GM21447 (cell line): ENCODE measurements around the gene TADA1.
"Not testable (repeated sequence)": the region's sequence is repeated elsewhere in the genome, so short reads cannot be mapped to it uniquely, and the experiment has no call there.

Source experiments
- ATAC-seq: cut with Tn5 transposase; IDR thresholded peaks from one replicate; pipeline ENCODE4 v1.9.1; 2021; ENCODE audit not compliant: unreplicated experiment

Gene TADA1

DNA sequence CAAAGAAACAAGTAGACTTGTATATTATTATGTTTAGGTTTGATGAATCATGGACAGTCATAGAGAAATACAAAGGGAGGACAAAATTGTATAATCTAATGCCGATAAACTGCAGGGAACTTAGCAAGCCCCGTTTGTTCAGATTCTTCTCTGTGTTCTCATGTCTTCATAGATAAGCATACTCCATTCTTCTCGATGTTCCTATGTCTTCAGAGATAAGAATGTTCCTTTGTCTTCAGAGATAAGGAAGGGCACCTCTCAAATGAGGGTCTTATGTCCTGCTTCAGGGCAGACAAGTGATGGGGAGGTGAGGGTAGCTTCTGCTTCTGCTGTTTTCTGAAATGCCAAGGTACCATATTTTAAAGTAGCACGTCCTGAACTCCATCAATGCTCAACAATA is 19.7 kb upstream of the TADA1 start:
- ATAC-seq = no peak

DNA sequence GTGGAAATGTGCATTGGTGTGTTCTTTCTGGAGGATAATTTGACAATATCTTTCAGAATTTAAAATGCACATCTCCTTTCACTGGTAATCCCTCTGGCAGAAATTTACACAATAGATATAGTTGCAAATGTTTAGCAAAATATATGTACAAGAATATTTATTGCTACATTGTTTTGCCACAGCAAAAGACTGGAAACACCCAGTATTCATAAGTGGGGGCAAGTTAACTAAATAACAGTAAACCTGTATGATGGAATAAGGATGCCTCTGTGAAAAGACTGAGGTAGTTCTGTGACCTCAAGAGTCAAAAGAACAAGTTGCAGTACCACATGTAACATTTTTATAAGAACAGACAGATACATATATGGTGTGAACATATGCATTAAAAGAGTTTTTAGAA is 13.7 kb upstream of the TADA1 start:
- no peak for ATAC-seq

DNA sequence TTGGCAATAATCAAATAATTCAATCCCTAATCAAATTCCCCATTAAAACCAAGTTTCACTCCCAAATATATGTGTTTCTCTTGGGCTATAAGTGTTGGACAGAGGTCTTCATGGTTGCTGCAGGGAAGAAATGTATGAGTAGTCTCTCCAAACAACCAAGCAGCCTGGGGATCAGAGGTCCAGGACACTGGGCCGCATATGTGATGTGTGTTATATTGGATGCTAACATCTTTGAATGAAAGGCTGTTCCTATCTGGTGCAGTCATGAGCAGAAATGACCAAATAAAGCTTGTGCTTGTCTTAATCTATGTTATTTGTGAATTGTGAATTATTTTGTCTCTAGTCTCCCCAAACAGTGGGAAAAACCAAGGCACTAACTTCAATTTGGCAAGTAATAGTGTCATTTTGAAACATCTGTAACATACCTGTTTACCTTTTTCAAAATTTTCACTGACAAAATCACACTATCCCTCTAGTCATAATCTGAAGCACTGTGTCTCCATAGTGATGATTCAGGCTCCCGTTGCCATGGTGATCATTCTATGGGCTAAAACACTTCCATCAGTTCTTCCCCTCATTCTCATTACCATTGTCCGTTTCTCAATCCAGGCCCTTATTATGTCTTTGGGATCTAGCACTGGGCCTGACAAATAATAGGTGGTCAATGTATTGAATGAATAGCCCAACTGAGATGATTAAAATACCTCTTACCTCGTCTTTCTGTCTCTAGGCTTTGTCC is 12.5 kb upstream of the TADA1 start:
- ATAC-seq = no peak

DNA sequence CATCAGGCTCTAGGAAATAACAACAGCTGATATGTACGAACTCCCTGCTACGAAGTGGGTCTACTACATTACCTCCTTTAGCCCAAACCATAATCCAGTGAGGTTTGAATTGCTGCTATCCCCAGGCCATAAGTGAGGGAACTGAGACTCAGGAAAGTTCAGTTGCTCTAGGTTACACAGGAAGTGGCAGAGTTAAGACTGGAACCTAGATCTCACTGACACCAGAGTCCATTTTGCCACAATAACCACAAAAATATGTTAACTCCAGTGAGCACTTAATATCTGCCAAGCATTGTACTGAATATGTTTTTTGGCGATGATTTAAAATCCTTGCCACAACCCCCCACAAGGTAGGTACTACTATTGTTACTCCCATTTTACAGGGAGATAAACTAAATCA is 8.9 kb upstream of the TADA1 start:
- no peak for ATAC-seq

DNA sequence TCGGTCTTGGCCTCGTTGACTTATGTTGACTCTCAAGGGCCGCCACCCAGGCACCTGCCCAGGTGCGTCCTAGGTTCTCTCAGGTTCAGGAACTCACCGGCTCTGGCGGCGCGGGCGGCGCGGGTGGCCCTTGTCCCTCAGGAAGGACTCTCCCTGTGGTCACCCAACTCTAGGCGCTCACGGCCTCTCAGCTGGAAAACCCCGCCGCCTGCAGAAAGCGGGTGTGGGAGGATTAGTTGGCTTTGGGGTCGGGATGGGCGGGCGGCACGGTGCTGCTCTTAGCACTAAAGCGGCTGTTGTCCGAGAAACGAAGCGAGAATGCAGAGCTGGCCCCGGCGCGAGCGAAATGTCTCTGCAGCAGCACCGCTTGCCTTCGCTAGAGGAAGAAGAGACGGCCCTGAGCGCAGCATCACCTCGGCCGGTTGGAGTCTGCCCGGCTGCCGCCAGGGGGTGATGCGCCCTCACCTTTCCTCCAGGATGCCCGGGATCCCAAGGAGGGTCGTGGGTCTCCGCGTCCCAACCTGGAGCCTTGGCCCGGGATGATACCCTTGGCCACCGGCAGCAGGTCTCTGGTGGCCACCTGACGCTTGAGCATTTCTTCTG is 8.1 kb upstream of the TADA1 start:
- no peak for ATAC-seq

DNA sequence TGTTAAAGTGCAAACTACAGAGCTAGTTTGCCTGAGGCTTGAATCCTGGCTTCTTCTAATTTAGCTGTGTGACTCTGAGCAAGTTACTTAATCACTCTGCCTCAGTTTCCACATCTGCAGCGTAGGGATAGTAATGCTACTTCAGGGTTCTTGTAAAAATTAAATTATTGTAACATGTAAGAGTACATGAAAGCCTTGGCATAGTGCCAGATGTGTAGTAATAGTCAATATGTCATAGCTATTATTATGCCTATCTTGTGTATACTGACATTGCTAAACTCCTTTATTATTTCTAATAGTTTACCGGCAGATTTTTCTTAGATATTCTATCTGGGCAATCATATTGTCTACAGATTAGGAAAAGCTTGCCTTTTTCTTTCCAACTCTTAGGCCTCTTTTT is 6.8 kb upstream of the TADA1 start:
- ATAC-seq = no peak

DNA sequence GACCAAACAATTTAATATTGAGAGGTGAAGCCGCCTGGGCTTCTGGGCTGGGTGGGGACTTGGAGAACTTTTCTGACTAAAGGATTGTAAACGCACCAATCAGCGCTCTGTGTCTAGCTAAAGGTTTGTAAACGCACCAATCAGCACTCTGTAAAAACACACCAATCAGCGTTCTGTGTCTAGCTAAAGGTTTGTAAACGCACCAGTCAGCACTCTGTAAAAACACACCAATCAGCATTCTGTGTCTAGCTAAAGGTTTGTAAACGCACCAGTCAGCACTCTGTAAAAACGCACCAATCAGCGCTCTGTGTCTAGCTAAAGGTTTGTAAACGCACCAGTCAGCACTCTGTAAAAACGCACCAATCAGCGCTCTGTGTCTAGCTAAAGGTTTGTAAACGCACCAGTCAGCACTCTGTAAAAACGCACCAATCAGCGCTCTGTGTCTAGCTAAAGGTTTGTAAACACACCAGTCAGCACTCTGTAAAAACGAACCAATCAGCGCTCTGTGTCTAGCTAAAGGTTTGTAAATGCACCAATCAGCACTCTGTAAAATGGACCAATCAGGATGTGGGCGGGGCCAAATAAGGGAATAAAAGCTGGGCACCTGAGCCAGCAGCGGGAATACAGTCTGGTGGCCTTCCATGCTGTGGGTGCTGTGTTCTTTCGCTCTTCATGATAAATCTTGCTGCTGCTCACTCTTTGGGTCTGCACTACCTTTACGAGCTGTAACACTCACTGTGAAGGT is 2.3 kb upstream of the TADA1 start:
- not testable (repeated sequence) for ATAC-seq

DNA sequence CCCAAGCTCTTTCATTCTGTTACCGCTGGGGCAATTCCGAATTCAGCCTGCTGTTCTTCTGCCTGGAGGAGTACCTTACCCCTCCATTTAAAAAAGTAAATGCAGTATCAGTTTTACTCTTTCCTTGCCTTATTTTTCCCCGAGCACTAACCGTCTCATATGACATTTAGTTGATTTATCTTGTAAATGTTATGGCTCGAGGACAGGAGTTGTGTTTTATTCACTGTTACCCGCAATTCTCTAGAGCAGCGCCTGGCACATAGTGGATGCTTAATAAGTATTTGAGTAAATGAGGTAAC is 425 bp upstream of the TADA1 start:
- peak; percentile 2 for ATAC-seq

DNA sequence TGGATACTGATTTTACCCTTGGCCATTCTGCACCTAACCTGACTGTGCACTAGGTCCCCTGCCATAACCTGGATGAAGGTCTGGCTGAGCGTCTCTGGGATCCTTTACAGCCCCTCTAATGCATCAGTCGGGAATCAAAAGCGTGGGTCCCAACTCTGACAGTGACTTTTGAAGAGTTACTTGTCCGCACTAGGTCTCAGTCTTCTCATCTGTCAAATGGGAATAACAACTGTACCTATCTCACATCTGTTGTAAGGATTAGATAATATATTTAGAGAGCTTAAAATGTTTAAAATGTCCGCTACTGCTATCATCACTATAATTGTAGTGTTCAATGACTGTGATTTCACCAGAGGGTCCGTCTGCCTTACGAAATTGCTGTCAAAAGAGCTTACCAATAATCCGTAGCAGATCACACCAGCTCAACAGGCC is 746 bp downstream of the TADA1 start:
- ATAC-seq = no peak

DNA sequence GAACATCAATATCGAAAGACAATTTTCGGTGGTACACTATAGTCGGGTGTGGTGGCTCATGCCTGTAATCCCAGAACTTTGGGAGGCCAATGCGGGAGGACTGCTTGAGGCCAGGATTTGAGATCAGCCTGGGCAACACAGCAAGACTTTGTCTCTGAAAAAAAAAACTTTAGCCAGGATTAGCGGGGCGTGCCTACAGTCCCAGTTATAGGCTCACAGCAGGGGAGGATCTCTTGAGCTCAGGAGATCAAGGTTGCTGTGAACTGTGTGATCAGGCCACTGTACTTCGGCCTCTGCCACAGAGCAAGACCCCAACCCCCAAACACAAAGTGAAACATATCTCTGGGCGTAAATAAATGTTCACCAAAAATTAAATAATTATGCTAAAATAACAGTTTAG is 1.6 kb downstream of the TADA1 start:
- no peak for ATAC-seq

DNA sequence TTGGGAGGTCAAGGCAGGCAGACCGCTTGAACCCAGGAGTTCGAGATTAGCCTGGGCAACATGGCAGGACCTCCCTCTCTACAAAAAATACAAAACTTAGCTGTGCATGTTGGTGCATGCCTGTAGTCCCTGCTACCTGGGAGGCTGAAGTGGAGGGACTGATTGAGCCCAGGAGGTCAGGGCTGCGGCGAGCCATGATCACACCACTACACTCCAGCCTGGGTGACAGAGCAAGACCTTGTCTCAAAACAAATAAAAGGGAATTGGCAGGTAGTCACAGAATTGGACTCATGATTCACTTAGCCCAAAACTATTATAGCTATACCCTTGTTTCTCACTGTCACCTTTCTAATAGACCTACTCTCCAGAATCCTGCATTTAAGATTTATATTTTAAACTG is 5.5 kb downstream of the TADA1 start:
- ATAC-seq = no peak

DNA sequence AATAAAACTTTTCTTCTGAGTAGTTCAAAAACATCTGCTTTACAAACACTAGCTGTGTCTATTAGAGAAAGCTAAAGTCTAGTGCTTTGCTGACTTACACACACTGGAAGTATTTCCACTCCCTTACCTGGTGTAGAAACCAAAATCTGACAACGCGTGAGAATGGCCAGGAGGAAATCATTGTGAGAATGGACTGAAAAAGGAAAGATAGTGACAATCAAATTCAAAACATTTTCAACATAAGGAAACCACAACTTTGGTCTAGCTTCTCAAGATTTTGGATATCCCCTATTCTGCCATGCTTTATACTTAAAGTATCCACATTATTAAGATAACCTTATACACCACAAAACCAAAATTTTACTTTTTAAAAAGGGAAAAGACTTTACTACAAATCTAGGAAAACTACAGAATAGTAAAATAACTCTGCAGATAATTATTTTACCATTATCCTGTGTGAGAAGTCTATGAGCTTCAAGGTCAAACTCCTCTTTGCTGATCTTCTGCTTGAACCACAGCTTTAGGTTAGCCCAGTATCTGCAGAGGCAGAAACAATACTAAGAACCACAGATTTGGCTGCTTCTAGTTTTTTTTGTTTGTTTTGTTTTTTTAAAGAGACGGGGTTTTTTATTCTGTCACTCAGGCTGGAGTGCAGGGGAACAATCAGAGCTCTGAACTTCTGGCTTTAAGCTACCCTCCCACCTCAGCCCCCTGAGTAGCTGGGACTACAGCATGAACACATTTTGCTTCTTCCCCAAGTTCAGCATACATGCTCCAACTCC is 6.6 kb downstream of the TADA1 start:
- ATAC-seq = no peak

DNA sequence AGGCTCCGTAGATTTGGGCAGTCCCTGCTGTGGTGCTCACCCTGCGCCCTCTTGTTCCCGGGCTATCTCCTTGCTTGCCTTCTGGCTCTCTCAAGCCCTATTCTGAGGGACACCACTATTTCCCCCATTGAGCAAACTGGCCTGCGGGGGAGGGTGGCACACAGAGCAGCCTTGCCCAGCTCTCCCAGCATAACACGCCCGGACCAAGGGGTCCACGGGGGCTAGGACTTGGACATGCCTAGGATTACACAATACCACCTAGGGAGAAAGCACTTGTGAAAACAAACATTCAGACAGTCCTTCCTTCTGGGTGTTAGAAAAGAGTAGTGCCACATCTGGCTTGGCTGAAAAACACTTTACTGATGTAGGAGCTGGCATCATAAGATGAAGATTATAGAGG is 7.4 kb downstream of the TADA1 start:
- ATAC-seq = no peak

DNA sequence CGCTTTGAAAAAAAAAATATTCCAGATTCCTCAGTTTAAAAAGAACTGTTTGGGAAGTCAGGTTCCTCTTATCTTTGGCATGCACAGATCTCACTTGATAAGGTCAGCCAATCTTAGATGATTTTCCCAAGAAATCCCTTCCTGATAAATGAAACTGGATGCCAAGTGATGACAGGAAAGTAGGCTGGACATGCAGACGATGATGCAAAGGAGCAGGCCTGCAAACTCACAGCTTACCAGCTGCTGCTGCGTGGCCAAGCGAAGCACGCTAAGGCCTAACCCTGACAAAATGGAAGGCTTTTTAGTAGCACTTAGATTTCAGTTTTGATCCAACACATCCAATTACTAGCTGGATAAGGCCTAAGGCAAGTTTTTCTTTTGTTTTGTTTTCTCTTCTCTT is 10.1 kb downstream of the TADA1 start:
- no peak for ATAC-seq

DNA sequence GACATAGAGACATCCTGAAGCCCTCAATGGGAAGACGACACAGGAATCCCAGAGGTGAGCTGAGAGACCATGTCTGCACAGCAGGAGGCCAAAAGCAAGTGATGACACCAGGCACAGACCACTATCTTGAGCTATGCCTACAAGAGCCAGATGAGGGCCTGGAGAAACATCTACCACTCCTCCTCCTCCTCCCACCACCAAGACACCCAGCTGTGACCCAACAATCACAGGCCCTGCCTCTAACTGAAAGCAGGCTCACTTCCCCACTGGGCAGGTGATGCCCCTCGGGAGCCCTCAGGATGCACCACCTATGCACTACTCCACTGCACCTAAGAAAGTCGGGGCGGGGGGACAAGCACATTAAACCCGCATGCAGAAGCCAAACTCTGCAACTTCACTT is 16.5 kb downstream of the TADA1 start:
- ATAC-seq = no peak

DNA sequence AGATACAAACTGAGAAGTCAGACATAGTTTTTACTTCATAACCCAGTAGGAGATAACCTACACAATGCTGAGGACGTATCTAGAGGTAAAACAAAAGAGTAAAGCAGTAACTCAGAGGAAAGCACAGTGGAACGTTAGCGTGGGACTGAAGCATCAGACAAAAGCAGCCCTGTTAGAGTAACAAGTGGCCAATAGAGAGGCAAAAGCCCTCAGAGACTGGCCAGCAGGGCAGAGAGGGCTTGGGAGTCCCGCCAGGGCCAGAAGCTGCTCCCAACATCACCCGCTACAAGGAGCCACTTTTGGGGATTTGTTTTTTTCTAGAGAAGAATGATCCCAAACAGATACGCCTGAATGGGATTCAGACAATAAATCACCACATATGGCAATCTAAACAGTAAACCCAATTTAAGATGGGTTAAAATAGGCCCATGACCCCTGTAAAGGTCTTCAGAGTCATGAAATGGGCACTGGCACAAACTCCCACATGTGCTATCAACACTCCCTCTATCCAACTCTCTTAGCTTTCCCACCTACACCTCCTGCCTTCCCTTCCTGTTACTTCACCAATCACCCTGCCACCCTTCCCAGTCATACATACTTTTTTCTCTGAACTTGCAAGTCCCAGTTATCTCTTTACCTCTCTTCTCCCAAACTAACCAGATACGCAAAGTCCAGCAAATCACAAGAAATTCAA is 17.2 kb downstream of the TADA1 start:
- ATAC-seq = no peak

DNA sequence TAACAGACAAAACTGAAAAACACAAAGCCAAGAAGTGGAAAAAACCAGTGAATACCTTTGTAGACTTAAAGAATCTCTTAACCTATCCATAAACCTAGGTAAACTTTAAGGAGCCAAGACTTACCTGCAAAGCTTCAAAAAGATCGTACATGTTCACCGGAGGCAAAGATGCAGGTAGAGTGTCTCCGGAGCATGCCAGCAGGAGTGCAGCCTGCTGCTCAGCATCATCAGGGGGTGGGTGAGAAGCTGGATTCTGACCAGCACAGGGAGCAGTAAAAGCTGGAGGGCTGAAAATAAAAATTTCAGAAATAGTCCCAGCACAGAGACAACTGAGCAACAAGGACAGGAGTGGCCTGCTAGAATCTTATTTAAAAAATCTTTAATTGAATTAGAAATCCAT is 18.1 kb downstream of the TADA1 start:
- ATAC-seq = no peak

DNA sequence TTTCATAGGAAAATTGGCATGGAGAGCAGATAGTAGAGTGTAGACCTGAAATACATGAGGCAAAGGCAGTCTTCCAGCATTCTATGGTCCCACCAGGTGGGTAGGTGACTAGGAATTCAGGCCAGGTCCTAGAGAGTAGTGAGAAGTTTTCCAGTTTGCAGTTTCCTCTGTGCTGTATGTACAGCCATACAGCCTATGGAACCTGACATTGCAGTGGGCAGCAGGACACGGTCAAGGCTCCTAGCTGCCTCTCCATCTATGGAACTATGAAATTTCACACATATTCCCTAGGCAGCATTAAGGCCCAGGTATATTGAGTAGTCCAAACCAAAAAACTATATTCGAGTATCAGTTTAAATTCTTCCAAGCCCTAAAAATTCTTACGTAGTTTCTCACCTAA is 20.5 kb downstream of the TADA1 start:
- no peak for ATAC-seq

DNA sequence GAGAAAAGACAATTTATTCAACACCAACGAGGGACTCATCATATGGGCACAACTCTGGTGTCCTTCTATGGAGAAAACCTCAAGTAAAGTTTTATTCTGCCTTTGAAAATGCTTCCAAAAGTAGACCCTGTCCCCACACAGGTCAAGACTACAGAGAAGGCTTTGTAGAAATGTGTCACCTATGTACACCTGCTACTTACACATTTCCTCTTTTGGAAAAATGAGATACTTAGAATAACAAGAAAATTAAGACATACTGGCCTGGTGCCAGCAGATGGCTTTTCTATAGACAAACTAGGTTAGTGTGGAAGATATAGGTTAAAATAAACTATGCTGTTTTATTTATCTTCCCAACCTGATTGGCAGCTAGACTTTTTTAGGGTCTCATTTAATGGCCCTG is 23.1 kb downstream of the TADA1 start:
- ATAC-seq = no peak

DNA sequence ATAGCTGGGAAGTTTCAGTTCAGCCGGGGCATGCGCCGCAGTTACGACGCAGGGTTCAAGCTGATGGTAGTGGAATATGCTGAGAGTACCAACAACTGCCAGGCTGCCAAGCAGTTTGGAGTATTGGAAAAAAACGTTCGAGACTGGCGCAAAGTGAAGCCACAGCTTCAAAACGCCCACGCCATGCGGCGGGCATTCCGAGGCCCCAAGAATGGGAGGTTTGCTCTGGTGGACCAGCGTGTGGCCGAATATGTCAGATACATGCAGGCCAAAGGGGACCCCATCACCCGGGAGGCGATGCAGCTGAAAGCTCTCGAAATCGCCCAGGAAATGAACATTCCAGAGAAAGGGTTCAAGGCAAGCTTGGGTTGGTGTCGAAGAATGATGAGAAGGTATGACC is 26.9 kb downstream of the TADA1 start:
- ATAC-seq = no peak

DNA sequence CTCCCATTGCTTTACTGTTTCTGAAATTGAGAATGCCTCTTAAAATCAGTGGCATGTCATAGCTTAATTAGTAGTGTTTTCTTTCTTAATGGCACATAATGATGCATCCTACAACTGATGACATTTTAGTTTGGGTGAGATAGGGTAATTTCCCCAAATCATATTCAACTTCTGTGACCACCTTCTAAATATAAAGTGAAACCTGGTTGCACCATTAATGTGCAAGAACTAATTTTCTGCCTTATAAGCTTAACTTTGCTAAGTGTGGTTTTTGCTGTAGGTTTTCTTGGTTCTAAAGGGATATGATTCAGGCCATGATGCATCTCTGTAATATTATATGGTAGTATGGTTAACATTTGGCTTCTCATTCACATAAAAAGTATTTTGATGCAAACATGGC is 27.9 kb downstream of the TADA1 start:
- ATAC-seq = no peak
